H1 (cell line): ENCODE results near the gene HNF1B. TPM values are rescaled to one million over a fixed set of nuclear protein-coding genes. Genes with fewer than 3 reads are reported as not detected.

Experiments
- CTCF ChIA-PET: fragments of 300-600 bp; sonication (Branson Sonifier 250); formaldehyde crosslinking; loops from one replicate; lab custom pipeline; 2021; ENCODE audit not compliant: partially characterized antibody; lab: Charles Lee
- POLR2A ChIA-PET: fragments of 300-600 bp; sonication (Branson Sonifier 250); formaldehyde crosslinking; loops from one replicate; lab custom pipeline; 2021; ENCODE audit warnings: inconsistent platforms; ENCODE audit not compliant: partially characterized antibody; lab: Charles Lee
- DNase-seq, 2 experiments: peaks; one replicate each; pipeline versions ENCODE4 v3.0.0 to v3.0.0-alpha.2; 2010 to 2022; ENCODE audit warnings: low spot score in 2 of 2, low read depth in 1 of 2, mixed read lengths in 1 of 2
- FAIRE-seq: peaks from 2 replicates; lab custom pipeline; 2011; peaks lifted over from hg19 to GRCh38; lab: Jason Lieb, UNC
- H2AFZ ChIP-seq: 2 replicates; pipeline ENCODE4 v1.8.1; 2012; ENCODE audit warnings: low read length, inconsistent platforms
- H2AK5ac ChIP-seq: 2 replicates; pipeline ENCODE4 v1.6.1; 2013; ENCODE audit warnings: low read depth, low read length
- H2BK120ac ChIP-seq: replicated peaks from 2 replicates; pipeline ENCODE3; 2013; ENCODE audit warnings: low read depth, low read length, inconsistent platforms
- H2BK12ac ChIP-seq: 2 replicates; pipeline ENCODE4 v1.6.1; 2013; ENCODE audit warnings: low read depth, low read length
- H2BK15ac ChIP-seq: 2 replicates; pipeline ENCODE4 v1.6.1; 2013; ENCODE audit warnings: low read length
- H2BK20ac ChIP-seq: 2 replicates; pipeline ENCODE4 v1.6.1; 2013; ENCODE audit warnings: low read length
- H2BK5ac ChIP-seq: 2 replicates; pipeline ENCODE4 v1.6.1; 2013; ENCODE audit warnings: low read depth, low read length
- H3K14ac ChIP-seq: 2 replicates; pipeline ENCODE4 v1.6.1; 2013; ENCODE audit warnings: inconsistent platforms; ENCODE audit not compliant: insufficient read length
- H3K18ac ChIP-seq: 2 replicates; pipeline ENCODE4 v1.6.1; 2013; ENCODE audit warnings: low read length; ENCODE audit errors: extremely low read depth
- H3K23ac ChIP-seq: 2 replicates; pipeline ENCODE4 v1.6.1; 2013; ENCODE audit warnings: inconsistent platforms; ENCODE audit not compliant: insufficient read length
- H3K23me2 ChIP-seq: 2 replicates; pipeline ENCODE4 v1.6.1; 2013; ENCODE audit warnings: low read depth, low read length
- H3K27ac ChIP-seq: 2 replicates; pipeline ENCODE4 v1.6.1; 2011; ENCODE audit warnings: low read depth, low read length, inconsistent platforms
- H3K27me3 ChIP-seq, 4 experiments: replicated peaks in 1 of 4; 1 replicate in 1 of 4; 2 replicates in 3 of 4; pipeline versions ENCODE4 v1.6.1 to v1.8.1; 2011 to 2013; ENCODE audit warnings: low read length in 3 of 4, mild to moderate bottlenecking in 3 of 4, inconsistent platforms in 2 of 4, mixed read lengths in 2 of 4, moderate library complexity in 1 of 4; ENCODE audit not compliant: control insufficient read depth in 3 of 4, insufficient read depth in 3 of 4; ENCODE audit errors: extremely low read depth in 1 of 4
- H3K36me3 ChIP-seq, 4 experiments: 2 replicates each; pipeline versions ENCODE4 v1.6.1 to v1.8.1; 2011 to 2013; ENCODE audit warnings: mild to moderate bottlenecking in 4 of 4, low read length in 3 of 4, moderate library complexity in 2 of 4, control low read depth in 1 of 4, inconsistent platforms in 1 of 4; ENCODE audit not compliant: insufficient read depth in 4 of 4, control insufficient read depth in 2 of 4
- H3K4ac ChIP-seq: replicated peaks from 2 replicates; pipeline ENCODE3; 2013; ENCODE audit warnings: low read length, low read depth, mixed read lengths, inconsistent platforms; ENCODE audit not compliant: insufficient read length
- H3K4me1 ChIP-seq, 4 experiments: replicated peaks in 1 of 4; 1 replicate in 1 of 4; 2 replicates in 3 of 4; pipeline versions ENCODE4 v1.6.1 to v1.8.1; 2011 to 2013; ENCODE audit warnings: low read length in 3 of 4, inconsistent platforms in 2 of 4, mixed read lengths in 1 of 4; ENCODE audit not compliant: insufficient read depth in 4 of 4, control insufficient read depth in 3 of 4
- H3K4me2 ChIP-seq, 2 experiments: 2 replicates each; pipeline versions ENCODE4 v1.6.1 to v1.8.1; 2011 to 2013; ENCODE audit warnings: low read depth in 2 of 2, low read length in 2 of 2, control low read depth in 1 of 2, inconsistent platforms in 1 of 2, mild to moderate bottlenecking in 1 of 2; ENCODE audit not compliant: insufficient read depth in 1 of 2
- H3K4me3 ChIP-seq, 4 experiments: fragments of 200-600, 300-600 bp in 1 of 4; sonication (generic), shearing (Covaris generic), sonication (Bioruptor Twin) in 1 of 4; 2 replicates each; pipeline versions ENCODE4 v1.5.1 to v1.8.1; 2011 to 2016; ENCODE audit warnings: low read length in 4 of 4, low read depth in 3 of 4, control low read depth in 2 of 4, inconsistent platforms in 2 of 4, mild to moderate bottlenecking in 2 of 4, mixed read lengths in 1 of 4, moderate library complexity in 1 of 4; ENCODE audit not compliant: insufficient read depth in 2 of 4; ENCODE audit errors: extremely low read depth in 1 of 4
- H3K56ac ChIP-seq: replicated peaks from 2 replicates; pipeline ENCODE3; 2013; ENCODE audit warnings: low read depth, mild to moderate bottlenecking, mixed read lengths, low read length, inconsistent platforms; ENCODE audit not compliant: insufficient read length
- H3K79me1 ChIP-seq: 2 replicates; pipeline ENCODE4 v1.6.1; 2013; ENCODE audit warnings: low read depth, low read length, control low read depth
- H3K79me2 ChIP-seq, 2 experiments: 2 replicates each; pipeline versions ENCODE4 v1.6.1 to v1.8.1; 2012 to 2013; ENCODE audit warnings: low read length in 2 of 2, mild to moderate bottlenecking in 2 of 2, inconsistent platforms in 1 of 2; ENCODE audit not compliant: insufficient read depth in 2 of 2, control insufficient read depth in 1 of 2
- H3K9ac ChIP-seq, 4 experiments: replicated peaks in 1 of 4; 1 replicate in 1 of 4; 2 replicates in 3 of 4; pipeline versions ENCODE4 v1.6.1 to v1.8.1; 2011 to 2013; ENCODE audit warnings: low read depth in 3 of 4, low read length in 3 of 4, control low read depth in 2 of 4, mild to moderate bottlenecking in 2 of 4, moderate library complexity in 2 of 4, inconsistent platforms in 1 of 4; ENCODE audit errors: extremely low read depth in 1 of 4
- H3K9me3 ChIP-seq, 2 experiments: 2 replicates each; pipeline versions ENCODE4 v1.6.1 to v1.8.1; 2012 to 2013; ENCODE audit warnings: mild to moderate bottlenecking in 2 of 2, moderate library complexity in 2 of 2, control low read depth in 1 of 2, inconsistent platforms in 1 of 2, low read depth in 1 of 2, low read length in 1 of 2, mixed read lengths in 1 of 2; ENCODE audit not compliant: insufficient read depth in 2 of 2
- H4K20me1 ChIP-seq, 2 experiments: replicated peaks in 1 of 2; 2 replicates each; pipeline versions ENCODE3 to v1.8.1; 2011 to 2013; ENCODE audit warnings: inconsistent platforms in 2 of 2, low read length in 2 of 2, mild to moderate bottlenecking in 1 of 2; ENCODE audit not compliant: insufficient read depth in 2 of 2, control insufficient read depth in 1 of 2
- H4K5ac ChIP-seq: 2 replicates; pipeline ENCODE4 v1.6.1; 2013; ENCODE audit warnings: low read length, low read depth, mixed read lengths, inconsistent platforms; ENCODE audit not compliant: insufficient read length
- H4K8ac ChIP-seq: 2 replicates; pipeline ENCODE4 v1.8.0; 2013; ENCODE audit warnings: mild to moderate bottlenecking, moderate library complexity, low read length, inconsistent platforms; ENCODE audit not compliant: insufficient read depth; ENCODE audit errors: extremely low read depth
- H4K91ac ChIP-seq: replicated peaks from 2 replicates; pipeline ENCODE3; 2013; ENCODE audit warnings: low read length, mixed read lengths, inconsistent platforms; ENCODE audit not compliant: insufficient read length
- BACH1 ChIP-seq: IDR thresholded peaks from 2 replicates; pipeline ENCODE4 v1.6.1; 2012; ENCODE audit warnings: low read length, improper control_type of control experiment
- BRCA1 ChIP-seq: IDR thresholded peaks from 2 replicates; pipeline ENCODE4 v1.6.1; 2012; ENCODE audit warnings: low read depth, low read length, improper control_type of control experiment
- CREB1 ChIP-seq: IDR thresholded peaks from 2 replicates; pipeline ENCODE4 v1.6.1; 2012; ENCODE audit warnings: inconsistent platforms
- EP300 ChIP-seq, 2 experiments: IDR thresholded peaks; 1 replicate in 1 of 2; 2 replicates in 1 of 2; pipeline ENCODE4 v1.6.1; 2011 to 2012; ENCODE audit warnings: low read depth in 2 of 2, low read length in 2 of 2, mild to moderate bottlenecking in 2 of 2, borderline replicate concordance in 1 of 2, inconsistent platforms in 1 of 2, moderate library complexity in 1 of 2
- JUN ChIP-seq: IDR thresholded peaks from 2 replicates; pipeline ENCODE4 v1.6.1; 2011; ENCODE audit warnings: low read depth, mild to moderate bottlenecking, improper control_type of control experiment, low read length
- JUND ChIP-seq: IDR thresholded peaks from 2 replicates; pipeline ENCODE4 v1.6.1; 2011; ENCODE audit warnings: mild to moderate bottlenecking, improper control_type of control experiment, low read length
- MAX ChIP-seq: IDR thresholded peaks from 2 replicates; pipeline ENCODE4 v1.6.1; 2012; ENCODE audit warnings: inconsistent platforms
- PHF8 ChIP-seq: fragments of 200-600 bp; sonication (generic); conservative IDR thresholded peaks from 2 replicates; pipeline ENCODE4 v1.7.1; 2012; ENCODE audit warnings: low read depth, mild to moderate bottlenecking, inconsistent platforms, low read length, moderate library complexity
- RNF2 ChIP-seq: fragments of 200-900, 300-1000 bp; sonication (generic); IDR thresholded peaks from 2 replicates; pipeline ENCODE4 v1.7.1; 2016; ENCODE audit warnings: borderline replicate concordance, low read depth, mild to moderate bottlenecking, antibody characterized with exemption, low read length; ENCODE audit not compliant: poor library complexity, severe bottlenecking; ENCODE audit errors: missing control alignments
- SP2 ChIP-seq: IDR thresholded peaks from 2 replicates; pipeline ENCODE4 v1.6.1; 2012; ENCODE audit warnings: mild to moderate bottlenecking, low read length, inconsistent platforms
- YY1 ChIP-seq: IDR thresholded peaks from 2 replicates; pipeline ENCODE4 v1.6.1; 2011; ENCODE audit warnings: low read depth, mild to moderate bottlenecking, low read length
- ZNF274 ChIP-seq: IDR thresholded peaks from 2 replicates; pipeline ENCODE4 v1.7.0; 2012; ENCODE audit warnings: low read length, borderline replicate concordance; ENCODE audit errors: extremely low read depth
- WGBS, 2 experiments: shearing (Covaris generic) in 1 of 2; methylation state at CpG; one replicate each; pipeline versions ENCODE4 v1.1.6 to v1.1.7; 2013 to 2015; ENCODE audit warnings: low lambda C conversion rate in 2 of 2, mixed read lengths in 2 of 2, inconsistent platforms in 1 of 2, low coverage in 1 of 2, missing lambda C conversion rate in 1 of 2; ENCODE audit not compliant: insufficient replicate concordance in 2 of 2, insufficient coverage in 1 of 2, insufficient read length in 1 of 2; ENCODE audit errors: extremely low coverage in 1 of 2, missing lambda C conversion rate in 1 of 2; 5-methylcytosine and 5-hydroxymethylcytosine counted together
- polyA plus RNA-seq, 7 experiments: library from polyadenylated mRNA; depleted of rRNA in 3 of 7; stranded (reverse) in 5 of 7; unstranded in 2 of 7; fragments of >200 nt in 5 of 7; fragments of 200-250 nt in 2 of 7; gene quantifications; 1 replicate in 5 of 7; 2 replicates in 1 of 7; 4 replicates in 1 of 7; pipeline versions ENCODE4 v1.2.1 to v1.2.3, GENCODE V29; 2011 to 2013; ENCODE audit warnings: missing spikeins in 2 of 7, mixed read lengths in 2 of 7
- total RNA-seq: library from RNA; stranded (reverse); fragmentation: NEBNext Ultra II Directional; extraction: Animal tissue kit (Norgen Biotek cat#: 25700); gene quantifications from 2 replicates; pipeline ENCODE4 v1.2.1, GENCODE V29; 2021

Gene HNF1B
- total and polyA plus RNA-seq, 2 of the 8 experiments (the other 6 are each of a cell fraction or from before 2014, with no cell fraction given): 0.13 to 0.30 TPM

GRCh38 chr17:37647856-37648255 is 97.0 kb downstream of the HNF1B start:
- CTCF ChIA-PET: interaction anchor here (0.7 to 6.1 kb wide), 6 partner anchors 59 to 1678 kb away, joined by 3 to 48 read pairs (median 6); partner anchors contain the start of gene HNF1B
- peaks cover 0 to 2% (median 0%) of the 10 kb centered on the region in 4 experiments; a peak in 3 of 7 replicates for H3K27me3 ChIP-seq

More at GRCh38 chr17:37647856-37648255, 97.0 kb downstream of the HNF1B start:
- no peak overlapping the region for H3K56ac ChIP-seq
- H3K9me3 ChIP-seq: no peaks in the 10 kb centered on the region
- TF ChIP-seq CREB1: no peak
- TF ChIP-seq PHF8: no peak
- TF ChIP-seq BACH1: no peak
- TF ChIP-seq YY1: no peak
- no peak for TF ChIP-seq JUND
- TF ChIP-seq ZNF274: no peak
- TF ChIP-seq EP300 (IDR thresholded peaks at IDR 0.05; ENCODE audit: borderline replicate concordance in 1 of 2, low read depth in 2 of 2, low read length in 2 of 2): no peak
- no peak for TF ChIP-seq SP2
- no peak for TF ChIP-seq MAX
- no peak for TF ChIP-seq JUN
- no peak for TF ChIP-seq BRCA1
- no peak for TF ChIP-seq RNF2
- H2AFZ ChIP-seq: no peak overlapping the region
- H3K79me2 ChIP-seq: peaks cover 0 to 3% of the 10 kb centered on the region in 2 experiments; a peak in 2 of 4 replicates
- no peak overlapping the region for H2BK120ac ChIP-seq
- H2AK5ac ChIP-seq: no peak overlapping the region
- H3K36me3 ChIP-seq: no peaks in the 10 kb centered on the region
- no peak for DNase-seq
- H4K5ac ChIP-seq: no peak overlapping the region
- POLR2A ChIA-PET: no interaction called here
- no peak overlapping the region for H3K4me2 ChIP-seq
- H3K9ac ChIP-seq: no peak overlapping the region
- no peak overlapping the region for H3K27ac ChIP-seq
- H4K8ac ChIP-seq: no peak overlapping the region
- no peak overlapping the region for H3K23ac ChIP-seq
- H3K14ac ChIP-seq: no peak overlapping the region
- H2BK5ac ChIP-seq: no peak overlapping the region
- no peaks in the 10 kb centered on the region for H3K23me2 ChIP-seq
- no peak overlapping the region for H2BK15ac ChIP-seq
- WGBS, 2 experiments: 94% methylated on average over 1 of the region's 1 CpG; no CpG with 5 or more reads in 1 of the 2 experiments
- H3K79me1 ChIP-seq: no peaks in the 10 kb centered on the region
- H3K18ac ChIP-seq: no peak overlapping the region
- H3K4ac ChIP-seq: no peak overlapping the region
- H4K91ac ChIP-seq: no peak overlapping the region
- no peak overlapping the region for H2BK20ac ChIP-seq
- no peaks in the 10 kb centered on the region for H4K20me1 ChIP-seq
- H3K4me1 ChIP-seq: no peaks in the 10 kb centered on the region
- FAIRE-seq: no peak
- no peak overlapping the region for H2BK12ac ChIP-seq
- H3K4me3 ChIP-seq: no peak overlapping the region
